ENCODE results near the gene BICDL1. TPM values are rescaled to one million over a fixed set of nuclear protein-coding genes. Genes with fewer than 3 reads are reported as not detected.

BICDL1 gene
- polyA plus RNA-seq, 1 of the 3 experiments (the other 2 are of a cell fraction) = 0.35 TPM

GRCh38 chr12:119957135-119957534 is 31.9 kb upstream of the BICDL1 start:
- Histone ChIP-seq H3K9me2 (no peaks in the 10 kb centered on the region), H3K27me3 (ENCODE audit: insufficient read depth) (no peaks in the 10 kb centered on the region), H3K27ac (ENCODE audit: low read depth in 2 of 2, low read length in 1 of 2) (no peak overlapping the region), H3K4me2 (no peak overlapping the region), H3K9me3 (no peaks in the 10 kb centered on the region), H3K4me3 (ENCODE audit: low read depth in 2 of 2, low read length in 1 of 2) (no peak overlapping the region), H3F3A (replicated peaks; ENCODE audit: insufficient read depth) (no peaks in the 10 kb centered on the region), H2AFZ (ENCODE audit: low read depth) (no peak overlapping the region), H3K36me3 (replicated peaks in 1 of 2; ENCODE audit: control insufficient read depth in 1 of 2, insufficient read depth in 2 of 2, low read length in 1 of 2) (no peaks in the 10 kb centered on the region), H3K79me2 (ENCODE audit: insufficient read depth) (no peaks in the 10 kb centered on the region), H3K4me1 (ENCODE audit: control insufficient read depth in 1 of 2, insufficient read depth in 2 of 2, low read depth in 1 of 2, low read length in 1 of 2) (no peaks in the 10 kb centered on the region), H3K9ac (no peak overlapping the region), H4K20me1 (ENCODE audit: insufficient read depth) (no peaks in the 10 kb centered on the region)
- DNase-seq = no peak
- POLR2A ChIA-PET = no interaction called here
- TF ChIP-seq NFIC (IDR thresholded peaks at IDR 0.05; ENCODE audit: borderline replicate concordance) (no peak), NRF1 (IDR thresholded peaks at IDR 0.05; ENCODE audit: low read depth, low read length) (no peak), POLR2AphosphoS5 (IDR thresholded peaks at IDR 0.05; ENCODE audit: low read depth, low read length) (no peak), REST (IDR thresholded peaks at IDR 0.05; ENCODE audit: low read depth, low read length) (no peak)
- CTCF ChIA-PET = no interaction called here
- WGBS (ENCODE audit: low lambda C conversion rate) = 69% methylated on average over 1 of the region's 1 CpG

- no peak for TF ChIP-seq POLR2AphosphoS5 (IDR thresholded peaks at IDR 0.05; ENCODE audit: low read depth, low read length)
- no peak for TF ChIP-seq TCF12 (IDR thresholded peaks at IDR 0.05)
- TF ChIP-seq RCOR1 (IDR thresholded peaks at IDR 0.05; ENCODE audit: low read length) = no peak
- no peak for TF ChIP-seq RXRA (IDR thresholded peaks at IDR 0.05; ENCODE audit: borderline replicate concordance, low read depth)
- no peak for TF ChIP-seq NRF1 (IDR thresholded peaks at IDR 0.05; ENCODE audit: low read depth, low read length)
- no peak for TF ChIP-seq FOSL2 (IDR thresholded peaks at IDR 0.05; ENCODE audit: borderline replicate concordance, low read depth)
- Histone ChIP-seq H3F3A (replicated peaks; ENCODE audit: insufficient read depth) (no peaks in the 10 kb centered on the region), H3K36me3 (replicated peaks in 1 of 2; ENCODE audit: control insufficient read depth in 1 of 2, insufficient read depth in 2 of 2, low read length in 1 of 2) (no peaks in the 10 kb centered on the region), H3K79me2 (ENCODE audit: insufficient read depth) (no peaks in the 10 kb centered on the region), H2AFZ (ENCODE audit: low read depth) (no peak overlapping the region), H3K27ac (ENCODE audit: low read depth in 2 of 2, low read length in 1 of 2) (no peak overlapping the region), H3K4me2 (no peak overlapping the region), H3K9ac (no peak overlapping the region), H3K9me2 (no peaks in the 10 kb centered on the region), H3K4me3 (ENCODE audit: low read depth in 2 of 2, low read length in 1 of 2) (no peak overlapping the region), H3K9me3 (no peaks in the 10 kb centered on the region), H3K4me1 (ENCODE audit: control insufficient read depth in 1 of 2, insufficient read depth in 2 of 2, low read depth in 1 of 2, low read length in 1 of 2) (no peaks in the 10 kb centered on the region), H4K20me1 (ENCODE audit: insufficient read depth) (no peaks in the 10 kb centered on the region), H3K27me3 (ENCODE audit: insufficient read depth) (no peaks in the 10 kb centered on the region; the same call in 1 of the 2 replicates)
- CTCF ChIA-PET = no interaction called here
- WGBS (ENCODE audit: low lambda C conversion rate) = 39% methylated on average over 2 of the region's 2 CpGs
- POLR2A ChIA-PET = no interaction called here
- DNase-seq = no peak
Observed at GRCh38 chr12:119959435-119959834, 29.6 kb upstream of the BICDL1 start.

- WGBS (ENCODE audit: low lambda C conversion rate) = 56% methylated on average over 6 of the region's 6 CpGs
- Histone ChIP-seq H3K9me2 (no peaks in the 10 kb centered on the region), H2AFZ (ENCODE audit: low read depth) (no peak overlapping the region), H3K9me3 (no peaks in the 10 kb centered on the region), H3K4me3 (ENCODE audit: low read depth in 2 of 2, low read length in 1 of 2) (no peak overlapping the region), H3K79me2 (ENCODE audit: insufficient read depth) (no peaks in the 10 kb centered on the region), H3K4me1 (ENCODE audit: control insufficient read depth in 1 of 2, insufficient read depth in 2 of 2, low read depth in 1 of 2, low read length in 1 of 2) (no peaks in the 10 kb centered on the region), H4K20me1 (ENCODE audit: insufficient read depth) (no peaks in the 10 kb centered on the region), H3K27ac (ENCODE audit: low read depth in 2 of 2, low read length in 1 of 2) (no peak overlapping the region), H3F3A (replicated peaks; ENCODE audit: insufficient read depth) (no peaks in the 10 kb centered on the region), H3K9ac (no peak overlapping the region), H3K36me3 (replicated peaks in 1 of 2; ENCODE audit: control insufficient read depth in 1 of 2, insufficient read depth in 2 of 2, low read length in 1 of 2) (no peaks in the 10 kb centered on the region), H3K27me3 (ENCODE audit: insufficient read depth) (peaks cover 3% of the 10 kb centered on the region; the same call in 1 of the 2 replicates), H3K4me2 (no peak overlapping the region)
- CTCF ChIA-PET = no interaction called here
- POLR2A ChIA-PET = no interaction called here
- DNase-seq = no peak
- TF ChIP-seq TAF1 (IDR thresholded peaks at IDR 0.05; ENCODE audit: borderline replicate concordance, low read depth, low read length) (no peak), USF2 (IDR thresholded peaks at IDR 0.05; ENCODE audit: borderline replicate concordance, low read depth, low read length) (no peak), RAD21 (IDR thresholded peaks at IDR 0.05; ENCODE audit: low read length) (no peak), NFIC (IDR thresholded peaks at IDR 0.05; ENCODE audit: borderline replicate concordance) (no peak), FOSL2 (IDR thresholded peaks at IDR 0.05; ENCODE audit: borderline replicate concordance, low read depth) (no peak), FOXM1 (IDR thresholded peaks at IDR 0.05; ENCODE audit: low read depth) (no peak), CHD2 (IDR thresholded peaks at IDR 0.05; ENCODE audit: low read length, partially characterized antibody) (no peak), SMC3 (IDR thresholded peaks at IDR 0.05; ENCODE audit: low read depth, low read length) (no peak), USF1 (IDR thresholded peaks at IDR 0.05; ENCODE audit: borderline replicate concordance, low read depth) (no peak), FOXJ3 (CRISPR knock-in tag; IDR thresholded peaks at IDR 0.05) (no peak), RCOR1 (IDR thresholded peaks at IDR 0.05; ENCODE audit: low read length) (no peak), MAX (IDR thresholded peaks at IDR 0.05; ENCODE audit: low read depth) (no peak)
Observed at GRCh38 chr12:119964123-119964522, 24.9 kb upstream of the BICDL1 start.
